ENCODE results near the gene CIC. TPM values are rescaled to one million over a fixed set of nuclear protein-coding genes. Genes with fewer than 3 reads are reported as not detected.

Gene CIC
- total and polyA plus RNA-seq, 2 of the 13 experiments (the other 11 are each of a cell fraction or from before 2014, with no cell fraction given) = 5.9 to 8.0 TPM

DNA sequence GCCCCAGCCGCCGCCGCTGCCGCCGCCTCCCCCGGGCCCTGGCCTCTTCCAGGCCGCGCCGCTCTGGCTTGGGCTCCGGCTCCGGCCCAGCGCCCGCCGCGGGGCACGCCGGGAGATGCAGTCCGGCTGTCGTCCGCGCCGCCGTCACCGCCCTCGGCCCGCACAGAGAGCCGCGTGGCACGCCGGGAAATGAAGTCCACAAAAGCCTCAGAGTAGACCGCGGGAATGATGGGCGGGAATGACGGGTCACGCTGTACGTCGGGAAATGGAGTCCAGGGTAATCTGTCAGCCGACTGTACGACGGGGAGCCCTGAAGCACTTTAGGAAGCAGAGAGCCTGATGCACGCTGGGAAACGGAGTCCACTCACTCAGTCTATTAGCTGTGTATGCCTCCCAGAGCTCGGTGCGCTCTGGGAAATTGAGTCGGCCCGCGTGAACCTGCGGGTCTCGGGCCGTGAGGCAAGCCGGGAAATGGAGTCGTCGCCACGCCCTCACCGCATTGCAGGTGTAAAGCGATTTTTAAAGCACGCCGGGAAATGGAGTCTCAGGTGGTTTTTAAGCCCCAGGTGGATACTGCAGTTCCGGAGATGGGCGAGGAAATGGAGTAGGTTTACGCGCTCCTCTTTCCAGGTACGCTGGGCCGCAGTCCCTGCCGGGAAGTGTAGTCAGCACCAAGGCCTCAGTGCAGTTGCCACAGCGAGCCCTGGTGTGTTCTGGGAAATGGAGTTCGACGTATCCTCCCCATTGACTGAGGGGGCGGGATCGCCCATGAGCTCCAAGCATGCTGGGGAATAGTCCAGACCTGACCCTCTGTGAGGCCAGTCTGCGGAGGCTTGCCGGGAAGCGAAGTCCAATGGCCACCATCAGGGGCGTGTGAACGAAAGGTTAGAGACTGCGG, 26.3 kb upstream of the CIC start, which contains the start of gene GSK3A (continued):
- TF ChIP-seq, protein P1, sequence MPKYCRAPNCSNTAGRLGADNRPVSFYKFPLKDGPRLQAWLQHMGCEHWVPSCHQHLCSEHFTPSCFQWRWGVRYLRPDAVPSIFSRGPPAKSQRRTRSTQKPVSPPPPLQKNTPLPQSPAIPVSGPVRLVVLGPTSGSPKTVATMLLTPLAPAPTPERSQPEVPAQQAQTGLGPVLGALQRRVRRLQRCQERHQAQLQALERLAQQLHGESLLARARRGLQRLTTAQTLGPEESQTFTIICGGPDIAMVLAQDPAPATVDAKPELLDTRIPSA (CRISPR knock-in tag; IDR thresholded peaks at IDR 0.05; ENCODE audit: borderline replicate concordance) = no peak; the same call in 1 of the 2 replicates
- TF ChIP-seq PAF1 (CRISPR knock-in tag; IDR thresholded peaks at IDR 0.05) = no peak
- TF ChIP-seq CBFB (CRISPR knock-in tag; IDR thresholded peaks at IDR 0.05) = peak; percentile 41; the same call in 1 of the 2 replicates
- TF ChIP-seq YEATS4 (CRISPR knock-in tag; IDR thresholded peaks at IDR 0.05; ENCODE audit: borderline replicate concordance) = peak; percentile 16; the same call in 1 of the 2 replicates
- no peak for TF ChIP-seq MBD4 (IDR thresholded peaks at IDR 0.05; ENCODE audit: borderline replicate concordance, low read length)
- no peak for TF ChIP-seq FOXJ3 (CRISPR knock-in tag; IDR thresholded peaks at IDR 0.05; ENCODE audit: borderline replicate concordance)
- TF ChIP-seq, protein P2, sequence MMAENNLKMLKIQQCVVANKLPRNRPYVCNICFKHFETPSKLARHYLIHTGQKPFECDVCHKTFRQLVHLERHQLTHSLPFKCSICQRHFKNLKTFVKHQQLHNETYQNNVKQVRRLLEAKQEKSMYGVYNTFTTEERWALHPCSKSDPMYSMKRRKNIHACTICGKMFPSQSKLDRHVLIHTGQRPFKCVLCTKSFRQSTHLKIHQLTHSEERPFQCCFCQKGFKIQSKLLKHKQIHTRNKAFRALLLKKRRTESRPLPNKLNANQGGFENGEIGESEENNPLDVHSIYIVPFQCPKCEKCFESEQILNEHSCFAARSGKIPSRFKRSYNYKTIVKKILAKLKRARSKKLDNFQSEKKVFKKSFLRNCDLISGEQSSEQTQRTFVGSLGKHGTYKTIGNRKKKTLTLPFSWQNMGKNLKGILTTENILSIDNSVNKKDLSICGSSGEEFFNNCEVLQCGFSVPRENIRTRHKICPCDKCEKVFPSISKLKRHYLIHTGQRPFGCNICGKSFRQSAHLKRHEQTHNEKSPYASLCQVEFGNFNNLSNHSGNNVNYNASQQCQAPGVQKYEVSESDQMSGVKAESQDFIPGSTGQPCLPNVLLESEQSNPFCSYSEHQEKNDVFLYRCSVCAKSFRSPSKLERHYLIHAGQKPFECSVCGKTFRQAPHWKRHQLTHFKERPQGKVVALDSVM (CRISPR knock-in tag; IDR thresholded peaks at IDR 0.05) = peak; percentile 79
- no peak for TF ChIP-seq FOSL1 (CRISPR knock-in tag; IDR thresholded peaks at IDR 0.05; ENCODE audit: borderline replicate concordance)
- TF ChIP-seq ZNF703 (CRISPR knock-in tag; IDR thresholded peaks at IDR 0.05; ENCODE audit: borderline replicate concordance) = no peak; the same call in 1 of the 2 replicates
- TF ChIP-seq THAP9 (CRISPR knock-in tag; IDR thresholded peaks at IDR 0.05; ENCODE audit: borderline replicate concordance) = peak; percentile 81; the same call in 1 of the 2 replicates
- no peak for TF ChIP-seq SAFB2 (CRISPR knock-in tag; IDR thresholded peaks at IDR 0.05; ENCODE audit: borderline replicate concordance, low read depth)
- TF ChIP-seq KAT8 (CRISPR knock-in tag; IDR thresholded peaks at IDR 0.05) = peak; percentile 45; the same call in 1 of the 2 replicates
- no peak for TF ChIP-seq ZNF3 (CRISPR knock-in tag; IDR thresholded peaks at IDR 0.05)
- no peak; the same call in 1 of the 2 replicates for TF ChIP-seq TBX3 (IDR thresholded peaks at IDR 0.05; ENCODE audit: borderline replicate concordance)
- TF ChIP-seq LRRFIP1 (CRISPR knock-in tag; conservative IDR thresholded peaks at IDR 0.05) = no peak
- peak; percentile 14 for TF ChIP-seq NCOA2 (CRISPR knock-in tag; IDR thresholded peaks at IDR 0.05)
- 0 out of 2 replicates have a peak, but pooled peaks have one; percentile 4 for TF ChIP-seq IRF9 (CRISPR knock-in tag; IDR thresholded peaks at IDR 0.05; ENCODE audit: borderline replicate concordance)
- TF ChIP-seq MIER2 (CRISPR knock-in tag; IDR thresholded peaks at IDR 0.05) = 0 out of 2 replicates have a peak, but pooled peaks have one; percentile 42
- TF ChIP-seq NR3C1 (CRISPR knock-in tag; IDR thresholded peaks at IDR 0.05) = no peak
